AG04450 (cell line): ENCODE results near the gene SLC25A36. TPM values are rescaled to one million over a fixed set of nuclear protein-coding genes. Genes with fewer than 3 reads are reported as not detected.

ENCODE experiments used
- CTCF ChIA-PET: fragments of 300-600, 350-600 bp; formaldehyde crosslinking; extraction: SDS; loops from one replicate; lab custom pipeline; 2022; ENCODE audit warnings: antibody characterized with exemption, inconsistent platforms; lab: Charles Lee
- POLR2A ChIA-PET: fragments of 350-600 bp; formaldehyde crosslinking; extraction: SDS; loops from one replicate; lab custom pipeline; 2021; ENCODE audit warnings: antibody characterized with exemption, inconsistent platforms; lab: Yijun Ruan, JAX
- DNase-seq: peaks from one replicate; pipeline ENCODE4 v3.0.0-alpha.2; 2011; ENCODE audit warnings: low read depth, low spot score
- H3K27ac ChIP-seq: one replicate; pipeline ENCODE4 v1.5.1; 2012; ENCODE audit warnings: low read depth, low read length, control low read depth
- H3K27me3 ChIP-seq: one replicate; pipeline ENCODE4 v1.6.0; 2012; ENCODE audit warnings: low read length; ENCODE audit not compliant: control insufficient read depth, insufficient read depth
- H3K4me3 ChIP-seq: 2 replicates; pipeline ENCODE4 v1.5.1; 2011; ENCODE audit warnings: mild to moderate bottlenecking, low read depth, low read length, control low read depth
- H3K9me3 ChIP-seq: 2 replicates; pipeline ENCODE4 v1.5.1; 2012; ENCODE audit warnings: low read length; ENCODE audit not compliant: control insufficient read depth, insufficient read depth
- CTCF ChIP-seq: IDR thresholded peaks from 2 replicates; pipeline ENCODE4 v1.5.1; 2011; ENCODE audit warnings: low read depth, low read length, control low read depth, inconsistent platforms
- polyA plus RNA-seq: library from polyadenylated mRNA; depleted of rRNA; stranded (reverse); fragments of >200 nt; gene quantifications from 2 replicates; pipeline ENCODE4 v1.2.3, GENCODE V29; 2011

SLC25A36 gene
- polyA plus RNA-seq, 1 experiment: 104 TPM

DNA sequence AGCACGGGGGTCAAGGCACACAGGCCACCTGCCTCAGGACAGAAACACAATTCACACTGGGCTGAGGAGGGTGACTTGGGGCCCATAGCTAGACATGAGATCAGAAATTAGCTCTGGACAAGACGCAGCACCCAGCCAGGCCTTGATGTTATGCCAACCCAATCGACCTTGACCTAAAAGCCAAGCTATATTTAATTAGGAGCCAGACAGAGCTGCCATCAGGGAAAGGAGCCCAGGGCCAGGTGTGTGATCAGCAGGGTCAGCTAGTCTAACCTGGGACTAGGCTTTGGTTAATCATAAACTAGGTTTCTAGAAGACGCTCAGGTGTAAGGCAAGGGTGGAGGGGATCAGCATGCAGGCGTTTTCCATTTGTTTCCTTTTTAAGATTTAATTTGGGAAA lies 23.9 kb upstream of the SLC25A36 start:
- POLR2A ChIA-PET: no interaction called here

GRCh38 chr3:140920029-140920428 lies 21.6 kb upstream of the SLC25A36 start:
- CTCF ChIA-PET: no interaction called here
- TF ChIP-seq CTCF: no peak
- Histone ChIP-seq H3K27ac (no peak overlapping the region), H3K4me3 (no peak overlapping the region), H3K27me3 (no peaks in the 10 kb centered on the region), H3K9me3 (no peaks in the 10 kb centered on the region)
- no peak for DNase-seq
- POLR2A ChIA-PET: no interaction called here

More for the DNA sequence above, 23.9 kb upstream of the SLC25A36 start:
- no peak overlapping the region for H3K4me3 ChIP-seq
- H3K27ac ChIP-seq: no peak overlapping the region
- H3K27me3 ChIP-seq: peaks cover 3% of the 10 kb centered on the region
- CTCF ChIA-PET: interaction anchor here (0.9 kb wide), 1 partner anchor 19 kb away, joined by 4 read pairs; no protein-coding TSS in a partner anchor
- H3K9me3 ChIP-seq: no peaks in the 10 kb centered on the region
- DNase-seq: no peak
- no peak for TF ChIP-seq CTCF

DNA sequence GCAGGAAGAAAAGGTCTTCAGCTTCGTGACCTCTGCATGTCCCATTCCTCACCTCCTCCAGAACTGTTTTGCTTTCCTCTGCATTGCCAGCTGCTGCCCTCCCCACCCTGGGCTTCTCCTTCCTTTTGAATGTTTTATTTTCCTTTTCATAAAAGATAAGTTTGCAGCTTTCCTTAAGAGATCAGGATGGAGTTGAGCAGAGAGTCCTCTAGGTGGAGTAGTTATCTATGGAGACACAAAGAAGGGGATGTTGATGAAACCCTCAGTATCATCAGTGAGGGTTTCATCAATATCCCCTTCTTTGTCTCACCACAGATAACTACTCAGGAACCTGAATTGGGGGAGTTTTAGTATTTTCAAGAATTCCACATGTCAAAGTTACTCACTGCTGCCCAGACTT lies 19.0 kb upstream of the SLC25A36 start:
- peaks cover 2% of the 10 kb centered on the region for H3K27me3 ChIP-seq
- TF ChIP-seq CTCF: peak; percentile 64
- no peak for DNase-seq
- CTCF ChIA-PET: interaction anchor here (0.6 to 2.8 kb wide), 28 partner anchors 10 to 1999 kb away, joined by 3 to 27 read pairs (median 4); partner anchors contain the start of gene SLC25A36
- H3K4me3 ChIP-seq: no peak overlapping the region
- H3K27ac ChIP-seq: no peak overlapping the region
- POLR2A ChIA-PET: no interaction called here
- no peaks in the 10 kb centered on the region for H3K9me3 ChIP-seq

DNA sequence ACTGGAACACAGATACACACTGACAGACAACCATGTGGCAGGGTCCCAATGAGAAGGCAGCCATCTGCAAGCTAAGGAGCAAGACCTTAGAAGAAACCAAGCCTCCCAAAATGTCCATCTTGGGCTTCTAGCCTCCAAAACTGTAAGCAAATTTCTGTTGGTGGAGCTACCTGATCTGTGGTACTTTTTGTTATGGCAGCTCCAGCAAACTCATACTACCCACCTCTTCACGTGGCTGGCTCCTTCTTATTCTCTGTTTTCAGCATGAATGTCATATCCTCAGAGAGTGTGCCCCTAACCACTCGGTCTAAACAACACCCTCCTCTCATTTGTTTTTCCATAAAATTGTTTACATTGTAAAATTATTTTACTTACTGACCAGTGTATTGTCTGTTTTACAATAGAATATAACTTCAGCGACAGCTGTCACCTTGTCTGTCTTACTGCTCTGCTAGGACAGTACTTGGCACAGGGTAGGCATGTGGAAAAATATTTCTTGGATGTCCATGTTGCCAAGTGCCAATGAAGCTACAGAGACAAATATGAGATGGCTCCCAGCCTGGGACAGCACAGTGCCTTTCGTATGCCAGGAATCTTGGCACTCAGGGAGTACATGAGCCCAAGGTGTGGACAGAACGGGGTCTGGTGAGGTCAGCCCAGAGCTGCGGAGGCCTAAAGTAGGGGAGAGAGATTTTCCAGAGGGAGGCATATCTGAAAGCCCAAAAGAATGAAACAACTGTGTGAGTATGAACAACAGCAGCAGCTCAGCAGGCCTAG lies 17.4 kb upstream of the SLC25A36 start:
- no peak overlapping the region for H3K4me3 ChIP-seq
- ChIA-PET CTCF (interaction anchor here (1.0 to 2.5 kb wide), 4 partner anchors 26 to 269 kb away, joined by 3 to 8 read pairs (median 4); no protein-coding TSS in a partner anchor), POLR2A (no interaction called here)
- H3K9me3 ChIP-seq: no peaks in the 10 kb centered on the region
- no peak for DNase-seq
- H3K27me3 ChIP-seq: peaks cover 5% of the 10 kb centered on the region
- H3K27ac ChIP-seq: no peak overlapping the region
- no peak for TF ChIP-seq CTCF
